Ishikawa (cell line): ENCODE data around the gene CYP2W1.

Source experiments
- CEBPB ChIP-seq: IDR thresholded peaks from 2 replicates; pipeline ENCODE4 v1.6.1; 2012
- CREB1 ChIP-seq: IDR thresholded peaks from 2 replicates; pipeline ENCODE4 v1.6.1; 2012; ENCODE audit warnings: low read depth
- EGR1 ChIP-seq: IDR thresholded peaks from 2 replicates; pipeline ENCODE4 v1.6.1; 2012
- EP300 ChIP-seq: IDR thresholded peaks from 2 replicates; pipeline ENCODE4 v1.6.1; 2012; ENCODE audit warnings: borderline replicate concordance
- FOXM1 ChIP-seq: IDR thresholded peaks from 2 replicates; pipeline ENCODE4 v1.6.1; 2012; ENCODE audit warnings: low read depth, borderline replicate concordance
- MAX ChIP-seq: IDR thresholded peaks from 2 replicates; pipeline ENCODE4 v1.6.1; 2012
- NFIC ChIP-seq: IDR thresholded peaks from 2 replicates; pipeline ENCODE4 v1.6.1; 2012
- RAD21 ChIP-seq: IDR thresholded peaks from 2 replicates; pipeline ENCODE4 v1.6.1; 2012; ENCODE audit warnings: low read depth
- REST ChIP-seq: IDR thresholded peaks from 2 replicates; pipeline ENCODE4 v1.6.1; 2012; ENCODE audit warnings: low read depth, mild to moderate bottlenecking
- TAF1 ChIP-seq: IDR thresholded peaks from 2 replicates; pipeline ENCODE4 v1.6.1; 2012; ENCODE audit warnings: low read depth, mild to moderate bottlenecking
- TCF12 ChIP-seq: IDR thresholded peaks from 2 replicates; pipeline ENCODE4 v1.6.1; 2012; ENCODE audit warnings: low read depth
- TEAD4 ChIP-seq: IDR thresholded peaks from 2 replicates; pipeline ENCODE4 v1.6.1; 2012
- USF1 ChIP-seq: IDR thresholded peaks from 2 replicates; pipeline ENCODE4 v1.6.1; 2012
- YY1 ChIP-seq: IDR thresholded peaks from 2 replicates; pipeline ENCODE4 v1.6.1; 2012; ENCODE audit warnings: low read depth
- ZBTB7A ChIP-seq: IDR thresholded peaks from 2 replicates; pipeline ENCODE4 v1.6.1; 2012; ENCODE audit warnings: low read depth

Gene CYP2W1

GRCh38 chr7:975702-976473 is 7.1 kb upstream of the CYP2W1 start:
- TF ChIP-seq TAF1: no peak; the same call in 1 of the 2 replicates
- no peak for TF ChIP-seq TEAD4
- TF ChIP-seq REST: no peak
- TF ChIP-seq YY1: no peak
- TF ChIP-seq CREB1: no peak
- no peak for TF ChIP-seq EGR1
- no peak for TF ChIP-seq NFIC
- no peak for TF ChIP-seq EP300
- TF ChIP-seq USF1: no peak
- no peak for TF ChIP-seq ZBTB7A
- TF ChIP-seq RAD21: no peak

- TF ChIP-seq REST (no peak), EGR1 (no peak), NFIC (no peak), TEAD4 (no peak), CEBPB (no peak), YY1 (no peak), CREB1 (no peak), EP300 (no peak), ZBTB7A (no peak), FOXM1 (no peak), RAD21 (no peak), USF1 (no peak), TCF12 (no peak), TAF1 (no peak), MAX (no peak)
Observed at GRCh38 chr7:976901-977325, 6.1 kb upstream of the CYP2W1 start.

- TF ChIP-seq EP300 (no peak), ZBTB7A (no peak), TCF12 (no peak)
Observed at GRCh38 chr7:977326-978048, 5.5 kb upstream of the CYP2W1 start.

GRCh38 chr7:978049-978346 is 5.0 kb upstream of the CYP2W1 start:
- TF ChIP-seq EGR1 (no peak), EP300 (no peak), FOXM1 (no peak), YY1 (no peak), RAD21 (no peak), NFIC (no peak), MAX (no peak), USF1 (no peak), CEBPB (no peak), ZBTB7A (no peak), TAF1 (no peak), TEAD4 (no peak), CREB1 (no peak), REST (no peak), TCF12 (no peak)
